MM.1S (cell line): ENCODE data around the gene RAET1L.

Experiments
- DNase-seq: peaks from one replicate; pipeline ENCODE4 v3.0.0-alpha.2; 2015
- H2AFZ ChIP-seq: fragments of 300-600 bp; sonication (generic); 2 replicates; pipeline ENCODE4 v1.6.0; 2016; ENCODE audit warnings: antibody characterized with exemption, low read length
- H3F3A ChIP-seq: fragments of 300-600 bp; sonication (generic); 2 replicates; pipeline ENCODE4 v1.6.1; 2016; ENCODE audit warnings: mild to moderate bottlenecking, antibody characterized with exemption, low read length, moderate library complexity, mixed read lengths; ENCODE audit not compliant: insufficient read depth
- H3K27ac ChIP-seq: fragments of 300-600 bp; sonication (generic); 2 replicates; pipeline ENCODE4 v1.5.1; 2016; ENCODE audit warnings: mild to moderate bottlenecking, low read length
- H3K27me3 ChIP-seq: fragments of 300-600 bp; sonication (generic); replicated peaks from 2 replicates; pipeline ENCODE4 v1.6.0; 2016; ENCODE audit warnings: low read length; ENCODE audit not compliant: insufficient read depth
- H3K36me3 ChIP-seq: fragments of 300-600 bp; sonication (generic); replicated peaks from 2 replicates; pipeline ENCODE4 v1.6.1; 2016; ENCODE audit warnings: mild to moderate bottlenecking, low read length, mixed read lengths; ENCODE audit not compliant: insufficient read depth
- H3K4me1 ChIP-seq: fragments of 300-600 bp; sonication (generic); 2 replicates; pipeline ENCODE4 v1.6.1; 2016; ENCODE audit warnings: low read length, mixed read lengths
- H3K4me2 ChIP-seq: fragments of 300-600 bp; sonication (generic); 2 replicates; pipeline ENCODE4 v1.6.0; 2016; ENCODE audit warnings: low read depth, low read length
- H3K4me3 ChIP-seq: fragments of 300-600 bp; sonication (generic); 2 replicates; pipeline ENCODE4 v1.5.1; 2016; ENCODE audit warnings: low read length, mixed read lengths
- H3K79me2 ChIP-seq: fragments of 300-600 bp; sonication (generic); 2 replicates; pipeline ENCODE4 v1.6.1; 2016; ENCODE audit warnings: mixed run types, low read length, mixed read lengths
- H3K9ac ChIP-seq: fragments of 300-600 bp; sonication (generic); 2 replicates; pipeline ENCODE4 v1.6.1; 2016; ENCODE audit warnings: low read length, mixed read lengths
- H3K9me2 ChIP-seq: fragments of 300-600 bp; sonication (generic); replicated peaks from 2 replicates; pipeline ENCODE4 v1.6.1; 2016; ENCODE audit warnings: mild to moderate bottlenecking, low read length, mixed read lengths; ENCODE audit not compliant: insufficient read depth
- H3K9me3 ChIP-seq: fragments of 300-600 bp; sonication (generic); replicated peaks from 2 replicates; pipeline ENCODE4 v1.6.1; 2016; ENCODE audit warnings: mild to moderate bottlenecking, low read length, mixed read lengths; ENCODE audit not compliant: insufficient read depth
- H4K20me1 ChIP-seq: fragments of 300-600 bp; sonication (generic); 2 replicates; pipeline ENCODE4 v1.6.1; 2016; ENCODE audit warnings: mild to moderate bottlenecking, low read length, moderate library complexity, mixed read lengths; ENCODE audit not compliant: insufficient read depth
- CTCF ChIP-seq: fragments of 300-600 bp; sonication (generic); IDR thresholded peaks from 2 replicates; pipeline ENCODE4 v1.5.1; 2016; ENCODE audit warnings: antibody characterized with exemption, low read length, mixed read lengths
- EZH2 ChIP-seq: fragments of 300-600 bp; sonication (generic); optimal IDR thresholded peaks from 2 replicates; pipeline ENCODE3; 2017; ENCODE audit warnings: low read depth, mild to moderate bottlenecking, antibody characterized with exemption, low read length, mixed read lengths
- EZH2phosphoT487 ChIP-seq: fragments of 300-600 bp; sonication (generic); IDR thresholded peaks from 2 replicates; pipeline ENCODE4 v1.6.1; 2018; ENCODE audit warnings: antibody characterized with exemption, low read length

RAET1L gene

GRCh38 chr6:149983145-149983544, 42.2 kb downstream of the RAET1L start:
- Histone ChIP-seq H3K27me3 (peaks cover 76% of the 10 kb centered on the region), H4K20me1 (no peaks in the 10 kb centered on the region), H3K36me3 (no peaks in the 10 kb centered on the region), H3K27ac (no peak overlapping the region), H3K4me1 (no peaks in the 10 kb centered on the region), H2AFZ (no peak overlapping the region), H3K9ac (no peak overlapping the region), H3K4me2 (no peak overlapping the region), H3K4me3 (no peak overlapping the region), H3K9me3 (no peaks in the 10 kb centered on the region), H3K79me2 (no peaks in the 10 kb centered on the region), H3K9me2 (no peaks in the 10 kb centered on the region), H3F3A (no peaks in the 10 kb centered on the region)
- no peak for TF ChIP-seq CTCF
- no peak for TF ChIP-seq EZH2
- no peak for TF ChIP-seq EZH2phosphoT487
- DNase-seq = no peak

- no peak for TF ChIP-seq EZH2phosphoT487
- no peak for TF ChIP-seq CTCF
- no peak for TF ChIP-seq EZH2
These were observed 46.0 kb downstream of the RAET1L start for GRCh38 chr6:149979293-149979692.

GRCh38 chr6:149978610-149979009, 46.7 kb downstream of the RAET1L start:
- Histone ChIP-seq H3F3A (no peaks in the 10 kb centered on the region), H3K27ac (no peak overlapping the region), H3K4me3 (no peak overlapping the region), H3K36me3 (no peaks in the 10 kb centered on the region), H3K9me3 (no peaks in the 10 kb centered on the region), H3K9me2 (no peaks in the 10 kb centered on the region), H3K79me2 (no peaks in the 10 kb centered on the region), H2AFZ (no peak overlapping the region), H3K27me3 (peaks cover 54% of the 10 kb centered on the region), H3K4me1 (no peaks in the 10 kb centered on the region), H3K9ac (no peak overlapping the region), H4K20me1 (no peaks in the 10 kb centered on the region), H3K4me2 (no peak overlapping the region)
- TF ChIP-seq CTCF = no peak
- TF ChIP-seq EZH2phosphoT487 = no peak
- no peak for TF ChIP-seq EZH2
- no peak for DNase-seq

More at GRCh38 chr6:149979293-149979692, 46.0 kb downstream of the RAET1L start:
- Histone ChIP-seq H4K20me1 (no peaks in the 10 kb centered on the region), H3K9me3 (no peaks in the 10 kb centered on the region), H3F3A (no peaks in the 10 kb centered on the region), H3K9me2 (no peaks in the 10 kb centered on the region), H3K4me1 (no peaks in the 10 kb centered on the region), H3K36me3 (no peaks in the 10 kb centered on the region), H3K4me2 (no peak overlapping the region), H3K4me3 (no peak overlapping the region), H3K27me3 (peaks cover 48% of the 10 kb centered on the region), H3K79me2 (no peaks in the 10 kb centered on the region), H3K27ac (no peak overlapping the region), H3K9ac (no peak overlapping the region), H2AFZ (no peak overlapping the region)
- DNase-seq = no peak
